NCI-H1105 treated with DMSO at 0.1 percent for 48 hours (cell line): ENCODE results near the gene CDHR4.
"Not testable (repeated sequence)": the region's sequence is repeated elsewhere in the genome, so short reads cannot be mapped to it uniquely, and the experiment has no call there.

Experiments
- DNase-seq: peaks from one replicate; lab custom pipeline; 2025; lab: John Stamatoyannopoulos, UW

Gene CDHR4

GRCh38 chr3:49799761-49800160 lies at the start of gene CDHR4:
TSS of gene CDHR4 (minus strand) at chr3:49799873. CDS start at chr3:49799812, 61 bp downstream.
- no peak for DNase-seq

DNA sequence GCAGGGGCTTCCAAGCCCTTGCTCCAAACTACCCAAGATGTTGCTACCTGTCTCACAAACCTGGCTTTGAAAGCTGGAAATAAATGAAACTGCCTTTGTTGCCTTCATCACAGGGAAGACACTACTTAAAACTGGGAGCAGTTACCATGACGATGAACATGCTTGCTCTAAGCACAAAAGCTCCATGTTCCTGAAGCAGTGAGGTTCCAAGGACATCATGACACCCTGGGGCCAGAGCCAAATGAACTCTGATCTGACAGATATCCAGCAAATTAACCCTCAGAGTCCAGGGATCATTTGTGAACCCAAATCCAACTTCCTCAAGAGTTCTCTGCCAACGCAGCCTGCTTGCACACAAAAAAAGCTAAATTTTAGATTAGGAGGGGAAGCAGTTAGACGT lies 46.0 kb upstream of the CDHR4 start:
- DNase-seq = no peak

GRCh38 chr3:49844464-49845183 lies 45.0 kb upstream of the CDHR4 start:
- no peak for DNase-seq

DNA sequence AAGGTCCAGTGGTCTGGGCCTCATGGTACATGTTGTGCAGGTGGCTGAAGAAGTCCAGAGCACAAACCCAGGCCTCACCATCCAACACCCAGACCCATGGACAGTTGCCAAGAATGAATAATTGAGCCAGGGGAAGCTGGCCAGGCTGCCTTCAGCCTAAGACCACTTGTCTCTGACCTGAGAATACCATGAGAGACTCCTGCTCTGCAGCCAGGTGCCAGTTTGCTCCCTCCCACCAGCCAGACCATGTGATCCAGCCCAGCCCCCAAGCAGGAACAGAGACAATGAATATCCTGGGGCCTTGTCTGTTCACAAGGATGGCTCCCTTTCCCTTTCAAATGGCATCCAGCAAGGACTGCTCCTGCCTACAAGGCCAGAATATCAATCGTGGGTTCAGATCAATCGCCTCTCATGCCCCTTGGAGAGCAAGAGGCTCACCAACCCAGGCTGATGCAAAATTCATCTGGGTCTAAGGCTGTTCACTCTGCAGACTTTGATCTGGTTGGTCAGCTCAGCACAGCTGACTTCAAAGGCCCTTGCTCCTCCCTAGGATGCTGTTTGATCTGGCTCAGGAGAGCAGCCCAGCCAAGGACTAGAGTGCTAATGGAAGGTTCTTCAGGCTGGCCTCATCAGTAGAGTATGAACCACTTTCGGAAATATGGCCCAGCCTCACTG lies 43.3 kb upstream of the CDHR4 start:
- DNase-seq = no peak

DNA sequence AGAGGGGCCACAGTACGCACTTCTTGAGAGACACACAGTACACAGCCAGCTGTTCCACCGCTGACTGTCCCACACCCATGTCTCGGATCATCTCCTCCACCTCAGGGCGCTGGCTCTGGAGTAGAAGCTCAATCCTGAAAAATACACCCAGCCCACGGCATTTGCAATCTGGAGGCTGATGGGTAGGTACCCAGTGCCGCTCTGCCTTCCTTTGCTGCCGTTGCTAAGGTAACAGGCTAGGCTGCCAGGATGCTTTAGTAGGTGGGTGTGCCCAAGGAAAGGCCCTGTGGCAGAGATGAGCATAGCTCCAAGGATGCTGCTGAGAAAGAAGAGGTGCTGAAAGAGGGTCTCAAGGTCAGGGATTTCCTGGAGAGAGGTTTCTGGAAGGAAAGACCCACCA lies 42.1 kb upstream of the CDHR4 start:
- no peak for DNase-seq

GRCh38 chr3:49841126-49841696 lies 41.5 kb upstream of the CDHR4 start:
- no peak for DNase-seq

DNA sequence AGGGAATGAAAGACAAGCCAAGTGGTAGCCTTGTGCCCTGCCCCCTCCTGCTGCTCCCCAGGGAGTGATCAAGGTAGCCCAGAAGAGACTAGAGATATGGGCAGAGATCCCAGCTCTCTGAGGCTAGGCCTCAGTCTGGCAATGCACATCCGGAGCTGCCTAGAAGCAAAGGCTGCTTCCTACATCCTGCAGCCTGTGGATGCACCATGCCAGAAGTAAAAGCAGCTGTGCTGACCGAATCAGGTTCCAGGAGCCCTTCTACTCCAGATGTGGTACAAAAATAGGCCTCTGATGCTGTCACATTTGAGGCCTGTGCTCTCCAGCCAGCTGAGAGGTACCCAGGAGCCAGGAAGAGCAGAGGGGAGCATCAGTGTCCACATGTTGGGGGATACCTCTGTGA lies 40.7 kb upstream of the CDHR4 start:
- no peak for DNase-seq

DNA sequence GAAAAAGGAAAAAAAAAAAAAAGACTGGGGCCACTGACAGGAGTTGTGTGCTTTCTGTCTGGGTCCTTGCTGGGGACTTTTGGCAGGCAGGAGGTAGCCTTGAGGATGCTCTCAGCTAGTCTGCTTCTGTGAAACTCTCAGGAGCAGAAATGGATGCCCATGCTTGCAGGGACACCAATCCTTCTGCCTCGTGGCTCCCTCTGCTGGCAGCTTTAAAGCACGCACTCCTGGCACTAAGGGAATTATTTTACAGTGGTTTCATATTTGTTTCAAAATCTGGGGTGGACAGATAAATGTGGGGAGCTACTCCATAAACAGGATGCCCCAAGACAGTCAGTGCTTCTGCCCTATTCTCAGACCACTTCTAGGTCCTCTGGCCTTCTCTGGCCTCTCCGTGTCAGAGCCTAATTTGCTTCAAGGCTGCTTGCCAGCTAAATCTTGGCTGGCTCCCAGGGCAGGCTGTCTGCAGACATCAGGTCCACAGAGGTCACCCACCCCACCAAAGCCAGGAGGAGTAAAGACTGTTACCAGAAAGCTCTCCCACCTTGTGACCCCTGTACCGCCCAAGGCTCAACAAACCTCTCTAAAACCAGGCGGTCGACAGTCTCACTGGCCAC lies 39.6 kb upstream of the CDHR4 start:
- peak; percentile 16 for DNase-seq

- DNase-seq = no peak
These were observed 31.7 kb upstream of the CDHR4 start for GRCh38 chr3:49831341-49831740.

DNA sequence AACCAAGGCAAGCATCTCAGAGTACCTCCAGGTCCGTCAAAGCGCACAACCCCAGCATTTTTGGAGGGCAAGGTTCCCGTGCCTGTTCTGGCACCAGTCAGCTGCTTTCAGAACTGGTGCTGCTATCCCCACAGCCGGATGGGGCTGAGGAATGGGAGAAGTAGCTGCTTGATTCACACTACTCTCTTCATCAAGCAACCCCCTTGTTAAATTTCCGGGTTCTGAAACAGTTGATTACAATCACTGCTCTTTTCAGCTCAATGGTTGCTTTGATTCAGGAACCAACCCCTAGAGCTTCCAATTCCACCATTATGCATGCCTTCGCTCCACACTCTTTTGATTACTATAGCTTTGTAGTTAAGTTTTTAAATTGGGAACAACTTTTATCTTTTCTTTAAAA lies 26.3 kb upstream of the CDHR4 start:
- DNase-seq = no peak

DNA sequence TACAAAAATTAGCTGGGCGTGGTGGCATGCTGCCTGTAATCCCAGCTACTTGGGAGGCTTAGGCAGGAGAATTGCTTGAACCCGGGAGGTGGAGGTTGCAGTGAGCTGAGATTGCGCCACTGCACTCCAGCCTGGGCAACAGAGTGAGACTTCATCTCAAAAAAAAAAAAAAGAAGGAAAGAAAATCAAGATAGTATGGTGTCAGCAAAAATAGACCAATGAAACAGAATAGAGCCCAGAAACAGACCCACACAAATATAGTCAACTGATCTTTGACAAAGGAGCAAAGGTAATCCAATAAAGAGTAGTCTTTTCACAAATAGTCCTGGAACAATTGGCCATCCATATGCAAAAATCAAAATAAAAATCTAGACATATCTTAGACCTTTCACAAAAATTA lies 23.5 kb upstream of the CDHR4 start:
- not testable (repeated sequence) for DNase-seq

DNA sequence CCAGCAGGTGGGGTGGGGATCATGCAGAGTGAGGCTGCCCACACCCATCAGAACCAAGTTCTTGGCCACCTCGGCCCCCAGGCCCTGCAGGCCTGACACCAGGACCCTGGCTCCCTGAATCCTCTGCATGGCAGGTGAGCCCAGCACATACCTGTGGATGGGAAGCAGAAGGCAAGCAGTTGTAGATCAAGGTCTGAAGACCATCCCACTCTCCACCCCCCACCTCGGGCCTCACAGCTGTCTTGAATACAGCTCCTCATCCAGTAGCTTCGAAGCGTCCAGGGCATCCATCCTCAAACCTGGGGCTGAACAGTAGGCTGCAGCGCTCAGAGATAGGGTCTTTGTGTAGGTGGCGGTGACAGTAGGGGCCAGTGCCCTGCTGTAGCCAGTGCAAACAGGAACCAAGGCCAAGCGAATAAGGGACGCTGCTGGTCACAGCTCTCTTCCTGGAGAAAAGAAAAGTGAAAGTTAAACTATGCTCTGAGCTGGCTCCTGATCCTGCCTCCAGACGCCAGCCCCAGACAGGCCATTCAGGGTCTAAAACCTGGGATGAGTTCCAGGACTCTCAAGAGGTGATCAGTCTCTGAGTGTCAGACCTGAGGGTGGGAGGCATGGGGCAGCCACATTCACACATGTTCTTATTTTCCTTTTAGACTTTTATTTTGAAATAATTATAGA lies 14.0 kb upstream of the CDHR4 start, which contains the start of gene UBA7:
Gene UBA7 (minus strand): TSS at position 457 of the 678 bp plus-strand sequence. CDS start 166 bp downstream, at position 291.
- DNase-seq = peak; percentile 1

- DNase-seq = no peak
These were observed 13.3 kb upstream of the CDHR4 start for GRCh38 chr3:49812916-49813496.

- DNase-seq = no peak
These were observed 7.9 kb upstream of the CDHR4 start for GRCh38 chr3:49807431-49808114.

DNA sequence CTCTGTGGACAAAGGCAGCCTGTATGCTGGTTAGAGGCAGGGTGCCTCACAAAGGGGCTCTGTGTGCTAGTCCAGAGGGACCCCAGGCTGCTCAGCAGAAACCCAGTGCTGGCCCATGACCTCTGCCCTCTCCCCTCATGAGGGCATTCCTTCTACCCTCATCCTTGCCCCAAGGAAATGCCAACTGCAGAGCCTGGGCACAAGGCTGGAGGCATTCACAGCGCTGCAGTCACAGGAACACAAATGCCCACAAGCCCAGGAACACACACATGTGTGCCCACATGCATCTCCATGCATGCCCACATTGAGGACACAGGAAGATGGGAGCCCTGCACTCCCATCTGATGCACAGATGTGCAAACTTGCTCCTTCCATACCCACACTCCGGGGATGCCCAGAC lies 7.2 kb upstream of the CDHR4 start:
- DNase-seq = no peak

- DNase-seq = no peak
These were observed 6.4 kb upstream of the CDHR4 start for GRCh38 chr3:49805897-49806701.

DNA sequence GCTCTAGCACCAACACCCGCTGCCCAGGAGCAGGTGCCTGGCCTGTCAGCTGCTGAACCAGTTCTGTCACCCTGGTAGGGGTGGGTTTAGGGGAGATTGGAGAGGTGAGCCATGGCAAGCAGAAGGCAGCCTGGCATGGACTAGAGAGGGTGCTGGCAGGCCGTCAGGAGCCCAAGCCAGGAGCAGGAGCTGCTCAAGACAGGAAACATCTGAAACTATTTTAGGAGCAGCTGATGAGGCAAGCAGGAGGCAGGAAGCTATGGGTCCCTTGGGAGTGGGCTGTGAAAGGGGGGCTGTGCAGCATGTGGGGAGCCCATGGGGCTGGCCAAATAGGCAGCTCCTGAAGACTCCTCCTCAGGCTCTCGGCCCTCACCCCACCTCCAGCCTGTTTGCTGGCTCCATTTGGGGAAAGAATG lies 5.7 kb upstream of the CDHR4 start:
- DNase-seq = no peak

DNA sequence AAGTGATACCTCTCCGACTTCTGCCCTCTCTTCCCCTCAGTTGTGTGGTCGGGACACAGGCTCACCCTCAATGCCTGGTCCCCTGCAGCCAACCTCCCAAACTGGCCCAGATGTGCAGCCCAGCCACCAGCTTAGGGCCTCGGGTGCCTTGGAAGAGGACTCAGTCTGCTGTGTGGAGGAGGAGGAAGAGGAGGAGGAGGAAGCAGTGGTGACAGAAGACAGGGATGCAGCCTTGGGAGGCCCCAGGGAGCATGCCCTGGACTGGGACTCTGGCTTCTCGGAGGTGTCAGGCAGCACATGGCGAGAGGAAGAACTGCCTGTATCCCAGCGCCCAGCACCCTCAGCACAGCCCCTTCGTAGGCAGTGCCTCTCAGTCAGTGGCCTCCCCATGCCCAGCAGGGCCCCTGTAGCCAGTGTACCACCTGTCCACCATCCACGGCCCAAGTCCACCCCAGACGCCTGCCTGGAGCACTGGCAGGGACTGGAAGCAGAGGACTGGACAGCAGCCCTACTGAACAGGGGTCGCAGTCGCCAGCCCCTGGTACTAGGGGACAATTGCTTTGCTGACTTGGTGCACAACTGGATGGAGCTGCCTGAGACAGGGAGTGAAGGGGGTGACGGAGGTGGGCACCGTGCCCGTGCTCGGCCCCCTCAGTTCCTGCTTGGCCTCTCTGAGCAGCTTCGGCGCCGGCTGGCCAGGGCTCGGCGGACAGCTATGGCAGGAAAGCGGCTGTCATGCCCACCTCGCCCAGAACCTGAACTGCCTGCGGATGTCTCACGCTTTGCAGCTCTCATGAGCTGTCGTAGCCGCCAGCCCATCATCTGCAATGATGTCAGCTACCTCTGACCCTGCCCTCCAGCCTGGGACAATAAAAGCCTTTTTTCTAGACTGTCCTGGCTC lies 4.7 kb upstream of the CDHR4 start:
- no peak for DNase-seq

DNA sequence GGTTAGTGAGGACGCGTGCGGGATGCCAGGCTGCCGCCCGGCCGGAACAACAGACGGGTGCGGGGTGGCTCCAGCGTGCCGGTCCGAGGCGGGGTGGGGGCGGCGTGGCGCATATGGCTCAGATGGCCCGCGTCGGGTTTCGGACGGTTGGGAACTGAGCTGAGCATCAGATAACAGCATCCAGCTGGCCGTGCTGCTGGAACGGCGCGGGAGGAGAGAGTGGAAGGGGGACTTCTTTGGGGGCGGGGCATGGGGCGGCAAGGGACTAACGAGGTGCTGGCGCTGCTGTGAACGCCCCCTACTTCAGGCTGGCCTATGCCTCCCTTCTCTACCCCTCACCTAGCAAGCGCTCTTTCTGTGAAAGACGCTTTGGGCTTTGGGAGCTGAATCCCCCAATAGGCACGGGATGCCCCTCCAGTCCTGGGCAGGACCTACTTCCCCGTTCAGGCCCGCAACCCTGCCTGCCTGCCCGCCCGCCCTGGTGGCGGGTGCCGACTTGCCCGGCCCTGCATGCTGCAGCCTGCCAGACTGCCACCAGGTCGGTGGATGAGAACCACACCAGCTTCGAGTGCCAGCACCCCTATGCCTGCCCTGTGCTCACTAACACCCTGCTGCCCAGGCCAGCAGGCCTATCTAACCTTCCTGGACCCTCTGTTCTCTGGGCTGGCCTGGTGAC lies 3.9 kb upstream of the CDHR4 start:
- DNase-seq = peak; percentile 56
